NB4 (cell line): ENCODE data around the gene ADRB1.

Experiments
- DNase-seq: peaks from one replicate; pipeline ENCODE4 v3.0.0; 2010; ENCODE audit warnings: low read depth
- H3K4me3 ChIP-seq: one replicate; pipeline ENCODE4 v1.5.1; 2011; ENCODE audit warnings: mild to moderate bottlenecking, low read depth, low read length, moderate library complexity
- CTCF ChIP-seq: IDR thresholded peaks from one replicate; pipeline ENCODE4 v1.5.1; 2012; ENCODE audit warnings: low read depth, low read length
- MAX ChIP-seq: IDR thresholded peaks from 2 replicates; pipeline ENCODE4 v1.6.1; 2011; ENCODE audit warnings: low read depth, low read length
- MYC ChIP-seq: IDR thresholded peaks from 2 replicates; pipeline ENCODE4 v1.6.1; 2011; ENCODE audit warnings: low read depth, low read length
- POLR2A ChIP-seq: IDR thresholded peaks from 2 replicates; pipeline ENCODE4 v1.6.1; 2011; ENCODE audit warnings: mild to moderate bottlenecking; ENCODE audit not compliant: insufficient read length; ENCODE audit errors: extremely low read depth

ADRB1 gene

GRCh38 chr10:114073395-114074186 is 29.9 kb downstream of the ADRB1 start:
- peak; percentile 80 for DNase-seq
- H3K4me3 ChIP-seq, result no peak overlapping the region
- TF ChIP-seq MYC (no peak), POLR2A (no peak), MAX (peak; percentile 62)

GRCh38 chr10:114075093-114075492 is 31.4 kb downstream of the ADRB1 start:
- TF ChIP-seq MAX, result no peak
- TF ChIP-seq MYC, result no peak
- no peak for TF ChIP-seq POLR2A
- TF ChIP-seq CTCF, result no peak
- no peak for DNase-seq
- no peak overlapping the region for H3K4me3 ChIP-seq

GRCh38 chr10:114077347-114077746 is 33.7 kb downstream of the ADRB1 start:
- no peak for TF ChIP-seq MAX
- no peak for DNase-seq
- H3K4me3 ChIP-seq, result no peak overlapping the region

- no peak for DNase-seq
- H3K4me3 ChIP-seq, result no peak overlapping the region
- TF ChIP-seq MAX, result no peak
- TF ChIP-seq MYC, result no peak
- TF ChIP-seq POLR2A, result no peak
These were observed 34.2 kb downstream of the ADRB1 start for GRCh38 chr10:114077815-114078219.

- DNase-seq, result no peak
- no peak overlapping the region for H3K4me3 ChIP-seq
- TF ChIP-seq MAX (no peak), CTCF (no peak), MYC (no peak), POLR2A (no peak)
These were observed 34.7 kb downstream of the ADRB1 start for GRCh38 chr10:114078346-114078745.

- DNase-seq, result no peak
- TF ChIP-seq POLR2A (no peak), MYC (no peak)
- no peak overlapping the region for H3K4me3 ChIP-seq
These were observed 35.8 kb downstream of the ADRB1 start for GRCh38 chr10:114079421-114079820.

GRCh38 chr10:114081911-114082583 is 38.4 kb downstream of the ADRB1 start:
- DNase-seq, result no peak
- H3K4me3 ChIP-seq, result no peak overlapping the region
- TF ChIP-seq MAX, result no peak
- TF ChIP-seq CTCF, result no peak
- no peak for TF ChIP-seq MYC
- TF ChIP-seq POLR2A, result no peak
